Bronchial epithelial cell (primary cell): Measurements from ENCODE around the gene GJA3. TPM values are rescaled to one million over a fixed set of nuclear protein-coding genes. Genes with fewer than 3 reads are reported as not detected.

Experiments used
- DNase-seq: peaks from one replicate; pipeline ENCODE4 v3.0.0-alpha.2; 2010; ENCODE audit warnings: low read depth
- FAIRE-seq: peaks from 2 replicates; lab custom pipeline; 2011; peaks lifted over from hg19 to GRCh38; lab: Jason Lieb, UNC
- H3K27me3 ChIP-seq: 2 replicates; pipeline ENCODE4 v1.5.1; 2011; ENCODE audit warnings: low read length; ENCODE audit not compliant: control insufficient read depth, insufficient read depth
- H3K36me3 ChIP-seq: 2 replicates; pipeline ENCODE4 v1.5.1; 2011; ENCODE audit warnings: low read length; ENCODE audit not compliant: control insufficient read depth, insufficient read depth
- H3K4me3 ChIP-seq: 2 replicates; pipeline ENCODE4 v1.5.1; 2011; ENCODE audit warnings: mild to moderate bottlenecking, low read depth, low read length, control low read depth
- CTCF ChIP-seq: IDR thresholded peaks from 2 replicates; pipeline ENCODE4 v1.5.1; 2011; ENCODE audit warnings: mild to moderate bottlenecking, moderate library complexity, low read length, control low read depth, inconsistent platforms; ENCODE audit not compliant: insufficient read depth, severe bottlenecking
- total RNA-seq: library from RNA; depleted of rRNA; stranded (reverse); fragments of >200 nt; gene quantifications from 2 replicates; pipeline ENCODE4 v1.2.1, GENCODE V29; 2014

The GJA3 gene
- total RNA-seq, 1 donor from 2014 or later = 0.26 TPM

- DNase-seq = no peak
- TF ChIP-seq CTCF = no peak
- FAIRE-seq = no peak
- Histone ChIP-seq H3K4me3 (no peak overlapping the region), H3K27me3 (peaks cover 7% of the 10 kb centered on the region), H3K36me3 (no peaks in the 10 kb centered on the region)
Measured at GRCh38 chr13:20144141-20144850, 16.6 kb downstream of the GJA3 start.

- H3K36me3 ChIP-seq = no peaks in the 10 kb centered on the region
- H3K4me3 ChIP-seq = no peak overlapping the region
- no peak for TF ChIP-seq CTCF
- no peak for FAIRE-seq
- no peak for DNase-seq
- peaks cover 7% of the 10 kb centered on the region for H3K27me3 ChIP-seq
Measured at GRCh38 chr13:20142927-20143480, 17.8 kb downstream of the GJA3 start.

- no peaks in the 10 kb centered on the region for H3K36me3 ChIP-seq
- H3K4me3 ChIP-seq = no peak overlapping the region
- TF ChIP-seq CTCF = no peak
- DNase-seq (no peak), FAIRE-seq (no peak)
- H3K27me3 ChIP-seq = peaks cover 7% of the 10 kb centered on the region
Measured at GRCh38 chr13:20142023-20142926, 18.6 kb downstream of the GJA3 start.

GRCh38 chr13:20141238-20142022, 19.4 kb downstream of the GJA3 start:
- no peak for TF ChIP-seq CTCF
- FAIRE-seq = no peak
- H3K36me3 ChIP-seq = no peaks in the 10 kb centered on the region
- DNase-seq = no peak
- H3K4me3 ChIP-seq = no peak overlapping the region
- H3K27me3 ChIP-seq = peaks cover 7% of the 10 kb centered on the region

- H3K4me3 ChIP-seq = no peak overlapping the region
- H3K27me3 ChIP-seq = peaks cover 7% of the 10 kb centered on the region
- no peaks in the 10 kb centered on the region for H3K36me3 ChIP-seq
- DNase-seq (no peak), FAIRE-seq (no peak)
- TF ChIP-seq CTCF = no peak
Measured at GRCh38 chr13:20140487-20140886, 20.4 kb downstream of the GJA3 start.
